MCF 10A (cell line): Measurements from ENCODE around the gene NSUN2. TPM values are rescaled to one million over a fixed set of nuclear protein-coding genes. Genes with fewer than 3 reads are reported as not detected.

Source experiments
- Bru-seq: library from RNA; stranded (reverse); fragments of 400-500 nt; gene quantifications from one replicate; lab custom pipeline; 2021; lab: Mats Ljungman, UMichigan
- BruChase-seq, 2 experiments: library from RNA; stranded (reverse); fragments of 400-500 nt; gene quantifications; one replicate each; lab custom pipeline; 2021; lab: Mats Ljungman, UMichigan
- BruUV-seq: library from RNA; stranded (reverse); fragments of 400-500 nt; replicated peaks from 2 replicates; lab custom pipeline; 2021; lab: Mats Ljungman, UMichigan
- CTCF ChIA-PET: fragments of 300-600 bp; sonication (Branson Sonifier 250); formaldehyde crosslinking; extraction: SDS; loops from one replicate; lab custom pipeline; 2021; ENCODE audit warnings: antibody characterized with exemption, inconsistent platforms; lab: Yijun Ruan, JAX
- POLR2A ChIA-PET: fragments of 300-600, 350-650 bp; sonication (Branson Sonifier 250); formaldehyde crosslinking; extraction: SDS; loops from one replicate; lab custom pipeline; 2020; ENCODE audit warnings: antibody characterized with exemption, inconsistent platforms; lab: Yijun Ruan, JAX
- DNase-seq: peaks from one replicate; pipeline ENCODE4 v3.0.0-alpha.2; 2018; ENCODE audit not compliant: unreplicated experiment
- H3K27ac Mint-ChIP-seq: one replicate; pipeline ENCODE4 v1.8.0; 2022; ENCODE audit warnings: mild to moderate bottlenecking, low read depth, mixed read lengths; ENCODE audit not compliant: unreplicated experiment
- H3K27me3 Mint-ChIP-seq: one replicate; pipeline ENCODE4 v1.8.0; 2022; ENCODE audit warnings: mixed read lengths; ENCODE audit not compliant: insufficient read depth, unreplicated experiment
- H3K36me3 Mint-ChIP-seq: one replicate; pipeline ENCODE4 v1.8.0; 2022; ENCODE audit warnings: mild to moderate bottlenecking, moderate library complexity, mixed read lengths; ENCODE audit not compliant: insufficient read depth, unreplicated experiment
- H3K4me1 Mint-ChIP-seq: one replicate; pipeline ENCODE4 v1.8.0; 2022; ENCODE audit warnings: mixed read lengths; ENCODE audit not compliant: insufficient read depth, unreplicated experiment
- H3K4me3 Mint-ChIP-seq: one replicate; pipeline ENCODE4 v1.8.0; 2022; ENCODE audit warnings: mild to moderate bottlenecking, moderate library complexity, mixed read lengths; ENCODE audit not compliant: unreplicated experiment
- H3K9me3 Mint-ChIP-seq: one replicate; pipeline ENCODE4 v1.8.0; 2022; ENCODE audit warnings: mixed read lengths; ENCODE audit not compliant: unreplicated experiment
- intact Hi-C: fragments of 100-400 bp; cut with micrococcal nuclease; formaldehyde crosslinking; loops from 2 replicates; pipeline ENCODE4 v1.14.1; 2022
- long read RNA-seq: library from polyadenylated mRNA; stranded (forward); transcript quantifications from one replicate; pipeline ENCODE4 v2.0.0, GENCODE V29; 2022
- total RNA-seq: library from RNA; stranded (reverse); gene quantifications from 2 replicates; pipeline ENCODE4 v1.2.3, GENCODE V29; 2022
- TF ChIP-seq, protein P1 (sequence below): fragments of 200-600 bp; IDR thresholded peaks from one replicate; pipeline ENCODE4 v1.8.0; 2022; ENCODE audit warnings: antibody characterized with exemption, mild to moderate bottlenecking; ENCODE audit not compliant: unreplicated experiment

NSUN2 gene
- total RNA-seq (89.6 and 95.7 TPM in 2 replicates), Bru-seq, nascent RNA (percentile 94 among the genes with signal in this experiment), BruChase-seq, experiment 1, labeled RNA remaining after a 6-hour chase (percentile 93 among the genes with signal in this experiment), BruChase-seq, experiment 2, labeled RNA remaining after a 2-hour chase (percentile 93 among the genes with signal in this experiment)
- long read RNA-seq, transcript NSUN2-206 (18 exons, 2,619 nt), result minor isoform, 16 of 287 reads
- long read RNA-seq, transcript NSUN2-201 (19 exons, 3,303 nt), result major isoform, 223 of 287 reads
- long read RNA-seq, partial matches to known transcripts, result 18 of 287 reads
- long read RNA-seq, other reads (novel, unspliced or antisense), result 25 of 287 reads

DNA sequence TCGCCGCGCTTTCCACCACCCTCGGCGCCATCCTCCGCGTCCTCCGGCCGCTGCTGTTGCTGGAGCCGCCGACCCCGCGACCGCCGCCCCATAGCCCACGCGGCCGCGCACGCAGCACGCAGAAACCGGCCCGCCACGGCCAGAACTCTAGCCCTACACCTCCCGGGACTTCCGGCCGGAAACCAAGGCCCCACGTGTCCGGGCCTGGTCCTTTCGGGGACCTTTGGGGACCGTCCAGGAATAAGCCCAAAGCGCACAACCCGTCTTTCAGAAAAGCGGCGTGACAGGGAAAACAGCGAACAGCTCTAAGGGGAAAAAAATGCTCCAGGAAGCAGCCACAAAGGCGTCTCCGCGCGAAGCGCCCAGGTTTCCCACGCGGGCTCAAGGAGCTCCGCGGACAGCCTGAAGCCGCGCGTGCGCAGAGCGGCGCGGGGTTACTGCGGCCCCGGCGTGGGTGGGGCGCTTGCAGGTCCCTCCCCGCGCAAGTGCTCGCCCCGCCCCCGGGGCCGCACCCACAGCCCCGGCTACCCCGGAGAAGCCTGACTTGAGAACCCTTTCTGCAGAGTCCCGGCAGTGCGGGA lies at the start of gene NSUN2, which contains the start of gene SRD5A1:
Gene NSUN2 (minus strand): TSS at position 157 of the 581 bp plus-strand sequence. CDS start 65 bp downstream, at position 92.
Gene SRD5A1 (plus strand): TSS at position 553 of the 581 bp plus-strand sequence. CDS start 137 bp downstream, outside the sequence.
- Mint-ChIP-seq H3K27me3 (no peaks in the 10 kb centered on the region), H3K4me3 (peak within 1 kb of the TSS; percentile 96), H3K27ac (peak within 1 kb of the TSS; percentile 95), H3K36me3 (peaks cover 37% of the 10 kb centered on the region), H3K9me3 (no peaks in the 10 kb centered on the region), H3K4me1 (peaks cover 32% of the 10 kb centered on the region)
- ChIA-PET POLR2A (interaction anchor here (0.6 to 5.6 kb wide), 27 partner anchors 9 to 1236 kb away, joined by 3 to 53 read pairs (median 5); partner anchors contain the start of genes FASTKD3, ICE1, MED10 and MTRR), CTCF (interaction anchor here (0.5 to 3.3 kb wide), 14 partner anchors 15 to 1732 kb away, joined by 3 to 26 read pairs (median 4); no protein-coding TSS in a partner anchor)
- intact Hi-C loops, result loop anchor here (1.0 to 5.0 kb wide), 3 partner anchors 79 to 112 kb away; no protein-coding TSS in a partner anchor
- no TSS peak for BruUV-seq
- TF ChIP-seq, protein P1, sequence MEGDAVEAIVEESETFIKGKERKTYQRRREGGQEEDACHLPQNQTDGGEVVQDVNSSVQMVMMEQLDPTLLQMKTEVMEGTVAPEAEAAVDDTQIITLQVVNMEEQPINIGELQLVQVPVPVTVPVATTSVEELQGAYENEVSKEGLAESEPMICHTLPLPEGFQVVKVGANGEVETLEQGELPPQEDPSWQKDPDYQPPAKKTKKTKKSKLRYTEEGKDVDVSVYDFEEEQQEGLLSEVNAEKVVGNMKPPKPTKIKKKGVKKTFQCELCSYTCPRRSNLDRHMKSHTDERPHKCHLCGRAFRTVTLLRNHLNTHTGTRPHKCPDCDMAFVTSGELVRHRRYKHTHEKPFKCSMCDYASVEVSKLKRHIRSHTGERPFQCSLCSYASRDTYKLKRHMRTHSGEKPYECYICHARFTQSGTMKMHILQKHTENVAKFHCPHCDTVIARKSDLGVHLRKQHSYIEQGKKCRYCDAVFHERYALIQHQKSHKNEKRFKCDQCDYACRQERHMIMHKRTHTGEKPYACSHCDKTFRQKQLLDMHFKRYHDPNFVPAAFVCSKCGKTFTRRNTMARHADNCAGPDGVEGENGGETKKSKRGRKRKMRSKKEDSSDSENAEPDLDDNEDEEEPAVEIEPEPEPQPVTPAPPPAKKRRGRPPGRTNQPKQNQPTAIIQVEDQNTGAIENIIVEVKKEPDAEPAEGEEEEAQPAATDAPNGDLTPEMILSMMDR, result no peak
- peak; percentile 88 for DNase-seq

DNA sequence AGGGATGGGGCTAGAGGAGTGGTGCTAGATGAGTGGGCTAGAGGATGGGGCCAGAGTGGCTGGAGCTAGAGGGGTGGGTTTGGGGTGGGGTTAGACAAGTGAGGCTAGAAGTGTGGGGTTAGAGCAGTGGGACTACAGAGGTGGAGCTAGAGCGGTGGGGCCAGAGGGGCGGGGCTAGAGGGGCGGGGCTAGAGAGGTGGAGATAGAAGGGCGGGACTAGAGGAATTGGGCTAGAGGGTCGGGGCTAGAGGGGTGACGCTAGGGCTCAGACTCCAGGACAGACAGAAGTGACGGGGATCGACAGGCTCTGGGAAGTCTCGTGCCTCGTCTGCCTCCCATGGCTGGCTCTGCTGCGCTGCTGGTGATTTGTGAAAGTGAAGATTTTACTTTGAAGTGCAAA lies 49.4 kb upstream of the NSUN2 start:
- peaks cover 16% of the 10 kb centered on the region for H3K27me3 Mint-ChIP-seq
- no peaks in the 10 kb centered on the region for H3K36me3 Mint-ChIP-seq
- CTCF ChIA-PET, result interaction anchor here (0.7 kb wide), 2 partner anchors 1134 to 1645 kb away, joined by 3 read pairs; no protein-coding TSS in a partner anchor
- H3K9me3 Mint-ChIP-seq, result peaks cover under 1% of the 10 kb centered on the region
- intact Hi-C loops, result no loop called here
- DNase-seq, result no peak
- H3K4me1 Mint-ChIP-seq, result no peaks in the 10 kb centered on the region
- POLR2A ChIA-PET, result interaction anchor here (1.3 kb wide), 1 partner anchor 13 kb away, joined by 4 read pairs; no protein-coding TSS in a partner anchor
- BruUV-seq, result no TSS peak
- no peak overlapping the region for H3K27ac Mint-ChIP-seq
- TF ChIP-seq, protein P1, result no peak
- no peak overlapping the region for H3K4me3 Mint-ChIP-seq

DNA sequence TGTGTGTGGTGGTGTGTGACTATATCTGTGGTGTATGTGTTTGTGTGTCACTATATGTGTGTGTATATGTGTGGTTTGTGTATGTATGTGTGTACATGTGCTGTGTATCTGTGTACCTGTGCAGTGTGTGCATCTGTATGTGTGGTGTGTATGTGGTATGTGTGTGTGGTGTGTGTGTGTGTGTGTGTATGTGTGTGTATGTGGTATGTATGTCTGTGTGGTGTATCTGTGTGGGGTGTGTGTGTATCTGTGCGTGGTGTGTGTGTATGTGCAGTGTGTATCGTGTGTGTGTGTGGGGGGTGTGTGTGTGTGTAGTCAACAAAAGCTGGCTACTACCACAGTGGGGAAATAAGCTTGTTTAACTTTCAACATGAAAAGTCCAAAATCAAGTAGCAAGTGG lies 48.8 kb upstream of the NSUN2 start:
- no peaks in the 10 kb centered on the region for H3K9me3 Mint-ChIP-seq
- TF ChIP-seq, protein P1, result no peak
- POLR2A ChIA-PET, result no interaction called here
- DNase-seq, result no peak
- peaks cover 12% of the 10 kb centered on the region for H3K27me3 Mint-ChIP-seq
- intact Hi-C loops, result no loop called here
- H3K36me3 Mint-ChIP-seq, result no peaks in the 10 kb centered on the region
- no peak overlapping the region for H3K27ac Mint-ChIP-seq
- H3K4me1 Mint-ChIP-seq, result peaks cover 1% of the 10 kb centered on the region
- CTCF ChIA-PET, result interaction anchor here (0.6 to 0.7 kb wide), 3 partner anchors 47 to 1644 kb away, joined by 3 read pairs; no protein-coding TSS in a partner anchor
- BruUV-seq, result no TSS peak
- H3K4me3 Mint-ChIP-seq, result no peak overlapping the region
